HepG2 (cell line): ENCODE data around the gene CSK. TPM values are rescaled to one million over a fixed set of nuclear protein-coding genes. Genes with fewer than 3 reads are reported as not detected.

Source experiments
- ATAC-seq: fragments of 200-7000 bp; cut with Tn5 transposase; 3 replicates; pipeline ENCODE4 v1.9.1; 2020; ENCODE audit warnings: mild to moderate bottlenecking, moderate library complexity
- BruUV-seq: library from RNA; stranded (reverse); fragments of 400-500 nt; replicated peaks from 2 replicates; lab custom pipeline; 2021; lab: Mats Ljungman, UMichigan
- CTCF ChIA-PET: fragments of 300-600 bp; formaldehyde crosslinking; extraction: SDS; loops from one replicate; lab custom pipeline; 2021; ENCODE audit warnings: low total read pairs, inconsistent platforms, low intra/inter-chr PET ratio; lab: Yijun Ruan, JAX
- POLR2A ChIA-PET: fragments of 350-600 bp; sonication (Branson Sonifier 250); formaldehyde crosslinking; loops from one replicate; lab custom pipeline; 2020; ENCODE audit warnings: antibody characterized with exemption, inconsistent platforms; lab: Yijun Ruan, JAX
- DNase-seq: peaks from one replicate; pipeline ENCODE4 v3.0.0-alpha.2; 2015; ENCODE audit warnings: low spot score
- FAIRE-seq: peaks from 3 replicates; lab custom pipeline; 2011; peaks lifted over from hg19 to GRCh38; lab: Jason Lieb, UNC
- H2AFZ ChIP-seq: one replicate; pipeline ENCODE4 v1.6.1; 2011; ENCODE audit warnings: low read length, inconsistent platforms
- H3K27ac ChIP-seq: fragments of 300-600 bp; 3 replicates; pipeline ENCODE4 v1.8.0; 2011; ENCODE audit warnings: mixed run types, mild to moderate bottlenecking, mixed read lengths, low read length, inconsistent platforms; ENCODE audit not compliant: insufficient read depth; ENCODE audit errors: extremely low read length
- H3K27me3 ChIP-seq, 2 experiments: fragments of 200-600 bp in 1 of 2; 2 replicates in 1 of 2; 3 replicates in 1 of 2; pipeline versions ENCODE4 v1.6.0 to v1.8.0; 2011; ENCODE audit warnings: low read length in 2 of 2, mild to moderate bottlenecking in 2 of 2, moderate library complexity in 2 of 2, inconsistent platforms in 1 of 2; ENCODE audit not compliant: insufficient read depth in 2 of 2, control insufficient read depth in 1 of 2
- H3K36me3 ChIP-seq, 2 experiments: fragments of 200-600 bp in 1 of 2; replicated peaks in 1 of 2; 2 replicates in 1 of 2; 3 replicates in 1 of 2; pipeline versions ENCODE4 v1.5.1 to v1.8.0; 2011; ENCODE audit warnings: low read length in 2 of 2, inconsistent platforms in 1 of 2; ENCODE audit not compliant: insufficient read depth in 2 of 2, control insufficient read depth in 1 of 2
- H3K4me1 ChIP-seq: 2 replicates; pipeline ENCODE4 v1.5.1; 2012; ENCODE audit warnings: low read length, inconsistent platforms; ENCODE audit not compliant: insufficient read depth
- H3K4me2 ChIP-seq: 2 replicates; pipeline ENCODE4 v1.6.0; 2011; ENCODE audit warnings: low read depth, low read length, inconsistent platforms
- H3K4me3 ChIP-seq, 3 experiments: fragments of 200-600 bp in 1 of 3; sonication (generic), shearing (Covaris generic) in 1 of 3; replicated peaks in 1 of 3; 2 replicates each; pipeline ENCODE4 v1.5.1; 2011 to 2016; ENCODE audit warnings: low read length in 3 of 3, inconsistent platforms in 2 of 3, low read depth in 2 of 3, mild to moderate bottlenecking in 2 of 3, control low read depth in 1 of 3, mixed read lengths in 1 of 3; ENCODE audit not compliant: insufficient read depth in 1 of 3
- H3K79me2 ChIP-seq: one replicate; pipeline ENCODE4 v1.6.1; 2011; ENCODE audit warnings: low read length, inconsistent platforms; ENCODE audit not compliant: insufficient read depth
- H3K9ac ChIP-seq: 2 replicates; pipeline ENCODE4 v1.6.0; 2011; ENCODE audit warnings: mild to moderate bottlenecking, low read depth, low read length, inconsistent platforms; ENCODE audit not compliant: insufficient read depth
- H3K9me3 ChIP-seq: 2 replicates; pipeline ENCODE4 v1.5.1; 2012; ENCODE audit warnings: mild to moderate bottlenecking, low read length
- H4K20me1 ChIP-seq: 2 replicates; pipeline ENCODE4 v1.6.0; 2011; ENCODE audit warnings: inconsistent platforms, mild to moderate bottlenecking, low read length, moderate library complexity; ENCODE audit not compliant: insufficient read depth
- RBM22 ChIP-seq: fragments of 200-400 bp; formaldehyde crosslinking; optimal IDR thresholded peaks from 2 replicates; pipeline ENCODE3; 2017; ENCODE audit warnings: mild to moderate bottlenecking, low read length, moderate library complexity
- ZNF121 ChIP-seq: sonication (generic); formaldehyde crosslinking; IDR thresholded peaks from 2 replicates; pipeline ENCODE4 v1.5.0; 2020; ENCODE audit warnings: mild to moderate bottlenecking, missing genetic modification reagents
- ZNF577 ChIP-seq: sonication (generic); formaldehyde crosslinking; IDR thresholded peaks from 2 replicates; pipeline ENCODE4 v1.4.0; 2020; ENCODE audit warnings: mild to moderate bottlenecking, low read depth, missing genetic modification reagents, borderline replicate concordance
- WGBS: methylation state at CpG from one replicate; pipeline ENCODE4 v1.1.6; 2017; ENCODE audit warnings: low lambda C conversion rate; 5-methylcytosine and 5-hydroxymethylcytosine counted together
- in situ Hi-C: cut with HindIII; loops from 2 replicates; pipeline ENCODE4 v1.10.0; 2017; ENCODE audit warnings: low pct_unique_long_range_greater_than_20kb; ENCODE audit not compliant: extremely low pct_ligation_motif_present
- intact Hi-C: fragments of 100-400 bp; cut with micrococcal nuclease; formaldehyde crosslinking; loops from one replicate; pipeline ENCODE4 v1.10.0; 2022; ENCODE audit not compliant: unreplicated experiment
- polyA plus RNA-seq, 8 experiments: library from polyadenylated mRNA; depleted of rRNA in 3 of 8; stranded (reverse) in 7 of 8; unstranded in 1 of 8; fragments of >200 nt; fragmentation: Illumina TruSeq in 4 of 8; extraction: Trizol in 4 of 8; gene quantifications; 2 replicates each; pipeline versions ENCODE4 v1.2.1 to v1.2.3, GENCODE V29; 2011 to 2016; ENCODE audit warnings: low read depth in 4 of 8, missing spikeins in 1 of 8, mixed read lengths in 1 of 8; ENCODE audit not compliant: insufficient read depth in 1 of 8
- total RNA-seq, 5 experiments: library from RNA; depleted of rRNA; stranded (reverse); fragments of >200 nt; fragmentation: Illumina TruSeq; extraction: Trizol; gene quantifications; 2 replicates each; pipeline ENCODE4 v1.2.3, GENCODE V29; 2016; ENCODE audit warnings: low read depth in 1 of 5
- TF ChIP-seq, protein P1 (sequence below): sonication (generic); formaldehyde crosslinking; IDR thresholded peaks from 2 replicates; pipeline ENCODE4 v1.4.0; 2020; ENCODE audit warnings: missing genetic modification reagents

Gene CSK
- total and polyA plus RNA-seq, 2 of the 13 experiments (the other 11 are each of a cell fraction or from before 2014, with no cell fraction given) = 12.5 to 21.3 TPM

DNA sequence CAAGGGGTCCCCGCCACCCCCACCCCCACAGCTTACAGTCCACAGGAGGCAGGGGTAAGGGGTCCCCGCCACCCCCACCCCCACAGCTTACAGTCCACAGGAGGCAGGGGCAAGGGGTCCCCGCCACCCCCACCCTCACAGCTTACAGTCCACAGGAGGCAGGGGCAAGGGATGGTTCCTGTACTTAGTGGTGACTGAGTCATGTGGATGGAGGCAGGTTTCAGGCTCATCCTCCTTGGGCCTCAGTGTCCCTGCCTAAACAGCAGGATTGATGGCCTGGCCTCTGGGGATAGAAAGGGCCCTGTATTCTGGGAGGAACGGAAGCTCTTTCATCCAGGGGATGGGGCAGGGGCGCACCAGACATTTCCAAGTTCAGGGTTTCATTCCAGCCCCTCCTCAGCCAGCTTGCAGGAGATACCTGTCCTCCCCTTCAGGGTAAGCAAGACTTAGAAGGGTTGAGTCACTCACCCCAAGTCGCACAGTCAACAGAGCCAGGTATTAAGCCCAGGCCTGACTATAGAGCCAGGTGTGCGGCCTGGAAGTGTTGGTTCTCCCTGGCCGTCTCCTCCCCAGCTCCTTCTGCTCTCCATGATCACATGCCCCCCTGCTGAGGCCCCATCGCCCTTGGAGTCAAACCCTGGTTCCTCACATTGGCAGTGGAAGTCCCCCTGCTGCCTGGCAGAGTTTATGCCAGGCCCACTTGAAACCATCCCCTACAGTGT is 12.5 kb downstream of the CSK start:
- Histone ChIP-seq H3K27me3 (no peaks in the 10 kb centered on the region), H3K4me2 (no peak overlapping the region), H3K79me2 (peaks cover 14% of the 10 kb centered on the region), H3K9ac (no peak overlapping the region), H3K27ac (no peak overlapping the region), H3K4me3 (no peak overlapping the region), H3K4me1 (peaks cover 5% of the 10 kb centered on the region; the same call in 1 of the 2 replicates), H4K20me1 (peaks cover 14% of the 10 kb centered on the region; the same call in 1 of the 2 replicates), H3K9me3 (no peaks in the 10 kb centered on the region), H2AFZ (no peak overlapping the region), H3K36me3 (peaks cover 12 to 21% of the 10 kb centered on the region in 2 experiments; a peak in 4 of 5 replicates)
- no peak for ATAC-seq
- no peak for DNase-seq
- no TSS peak for BruUV-seq
- ChIA-PET POLR2A (interaction anchor here (0.6 to 3.7 kb wide), 3 partner anchors 11 to 50 kb away, joined by 3 to 13 read pairs (median 4); no protein-coding TSS in a partner anchor), CTCF (no interaction called here)
- intact Hi-C loops (no loop called here), in situ Hi-C loops (no loop called here)
- 98% methylated on average over 5 of the region's 9 CpGs for WGBS
- TF ChIP-seq ZNF577 (no peak), RBM22 (peak; percentile 20)
- FAIRE-seq = no peak

DNA sequence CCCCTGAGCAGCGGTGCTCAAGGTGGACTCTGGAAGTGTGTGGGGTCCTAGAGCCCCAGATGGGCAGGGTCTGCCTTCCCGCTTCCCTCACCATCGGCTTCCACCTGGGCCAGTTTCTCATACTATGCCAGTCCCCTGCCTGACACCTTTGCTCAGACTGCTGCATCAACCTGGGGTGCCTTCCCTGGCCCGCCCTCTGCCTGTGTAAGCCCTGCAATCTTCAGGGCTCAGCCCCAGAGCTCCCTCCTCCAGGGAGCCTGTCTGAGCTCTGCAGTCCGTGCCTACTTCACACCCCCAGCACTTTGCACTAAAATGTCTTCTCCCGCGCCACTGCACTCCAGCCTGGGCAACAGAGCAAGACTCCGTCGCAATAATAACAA is 13.1 kb downstream of the CSK start:
- Histone ChIP-seq H3K27ac (no peak overlapping the region), H3K9me3 (no peaks in the 10 kb centered on the region), H4K20me1 (peaks cover 9% of the 10 kb centered on the region; the same call in 1 of the 2 replicates), H3K9ac (no peak overlapping the region), H3K4me2 (no peak overlapping the region), H3K27me3 (no peaks in the 10 kb centered on the region), H2AFZ (no peak overlapping the region), H3K4me3 (no peak overlapping the region), H3K36me3 (peaks cover 11 to 21% of the 10 kb centered on the region in 2 experiments; a peak in 4 of 5 replicates), H3K4me1 (peaks cover 5% of the 10 kb centered on the region), H3K79me2 (peaks cover 11% of the 10 kb centered on the region)
- in situ Hi-C loops = no loop called here
- TF ChIP-seq ZNF121 (CRISPR knock-in tag) = 0 out of 2 replicates have a peak, but pooled peaks have one; percentile 14
- TF ChIP-seq, protein P1, sequence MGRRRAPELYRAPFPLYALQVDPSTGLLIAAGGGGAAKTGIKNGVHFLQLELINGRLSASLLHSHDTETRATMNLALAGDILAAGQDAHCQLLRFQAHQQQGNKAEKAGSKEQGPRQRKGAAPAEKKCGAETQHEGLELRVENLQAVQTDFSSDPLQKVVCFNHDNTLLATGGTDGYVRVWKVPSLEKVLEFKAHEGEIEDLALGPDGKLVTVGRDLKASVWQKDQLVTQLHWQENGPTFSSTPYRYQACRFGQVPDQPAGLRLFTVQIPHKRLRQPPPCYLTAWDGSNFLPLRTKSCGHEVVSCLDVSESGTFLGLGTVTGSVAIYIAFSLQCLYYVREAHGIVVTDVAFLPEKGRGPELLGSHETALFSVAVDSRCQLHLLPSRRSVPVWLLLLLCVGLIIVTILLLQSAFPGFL (CRISPR knock-in tag) = no peak
- intact Hi-C loops = no loop called here
- DNase-seq (no peak), FAIRE-seq (no peak), ATAC-seq (no peak)
- BruUV-seq = no TSS peak
- ChIA-PET CTCF (no interaction called here), POLR2A (interaction anchor here (3.7 kb wide), 1 partner anchor 11 kb away, joined by 13 read pairs; no protein-coding TSS in a partner anchor)
- WGBS = 98% methylated on average over 8 of the region's 9 CpGs
